Activated T-helper 1 cell treated with anti-CD3 and anti-CD28 coated beads, Interleukin-2, amount 50 U/mL, for 16 hours (primary cell): ENCODE data around the gene ABCD3.
"Not testable (repeated sequence)": the region's sequence is repeated elsewhere in the genome, so short reads cannot be mapped to it uniquely, and the experiment has no call there.

Source experiments
- DNase-seq, 2 donors: peaks; one replicate each; pipeline ENCODE4 v3.0.0-alpha.2; 2020; ENCODE audit warnings: low read depth in 1 of 2, low spot score in 1 of 2

Gene ABCD3

GRCh38 chr1:94544706-94545490, 126.7 kb downstream of the ABCD3 start:
- no peak for DNase-seq

GRCh38 chr1:94549706-94550105, 131.5 kb downstream of the ABCD3 start:
- DNase-seq, result no peak

GRCh38 chr1:94550396-94550795, 132.2 kb downstream of the ABCD3 start:
- no peak for DNase-seq

DNA sequence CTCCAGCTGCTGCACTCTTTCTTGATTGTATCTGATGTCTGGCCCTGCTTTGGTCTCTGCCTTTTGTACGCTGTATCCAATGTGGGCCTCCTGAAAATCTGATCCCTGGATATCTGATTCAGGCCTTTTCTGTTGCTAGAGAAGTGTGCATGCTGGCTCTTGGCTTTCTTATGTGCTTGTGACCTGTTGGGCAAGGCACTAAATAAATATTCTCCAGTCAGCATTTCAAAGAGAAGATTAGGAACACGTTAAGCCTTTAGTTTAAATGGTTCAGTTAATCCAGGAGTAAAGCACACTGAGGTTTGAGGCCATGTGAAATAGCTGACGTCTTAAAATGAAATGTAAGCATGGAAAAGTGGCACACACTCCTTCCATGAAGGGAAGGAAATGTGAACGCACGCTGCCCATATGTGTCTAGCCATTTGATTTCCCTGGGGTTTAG, 132.6 kb downstream of the ABCD3 start:
- DNase-seq, result no peak

- DNase-seq, result no peak
Measured at GRCh38 chr1:94551449-94551848, 133.3 kb downstream of the ABCD3 start.

GRCh38 chr1:94552071-94552586, 133.9 kb downstream of the ABCD3 start:
- no peak for DNase-seq

- DNase-seq, result no peak
Measured at GRCh38 chr1:94553323-94553730, 135.1 kb downstream of the ABCD3 start.

DNA sequence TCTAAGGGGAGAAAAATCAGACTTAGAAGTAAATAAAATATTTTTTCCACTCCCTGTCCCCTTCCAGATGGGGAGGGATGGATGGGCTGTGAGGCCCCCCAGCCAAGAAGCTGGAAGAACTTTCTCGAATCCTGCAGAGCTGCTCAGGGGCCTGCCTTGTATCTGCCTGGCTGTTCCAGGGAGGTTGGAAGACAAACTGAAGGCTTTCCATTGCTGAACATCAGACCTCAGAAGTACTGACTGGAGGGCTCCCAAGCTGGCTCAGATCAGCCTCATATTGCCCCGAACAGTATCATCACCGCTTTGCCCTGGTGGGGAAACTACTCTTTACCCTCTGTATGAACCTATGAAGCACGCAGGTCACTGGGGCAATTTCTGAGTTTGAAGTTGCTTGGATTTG, 135.7 kb downstream of the ABCD3 start:
- no peak for DNase-seq

DNA sequence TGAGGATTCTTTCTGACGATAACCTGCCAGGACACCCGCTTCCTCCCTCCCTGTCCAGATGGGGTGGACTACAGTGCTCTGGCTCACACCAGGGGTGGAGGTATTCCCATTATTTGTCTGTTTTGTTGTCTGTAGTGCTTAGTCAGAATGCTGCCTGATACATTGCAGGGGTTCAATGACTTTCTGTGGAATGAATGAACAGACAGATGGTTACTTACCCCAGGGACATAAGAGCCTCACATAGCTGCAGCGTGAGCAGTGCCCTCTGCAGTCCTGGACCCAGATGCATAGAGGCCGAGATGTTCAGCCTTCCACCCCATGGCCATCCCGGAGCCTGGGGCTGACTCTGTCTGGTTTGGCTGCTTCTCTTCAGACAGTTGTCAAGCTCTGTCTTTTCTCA, 136.4 kb downstream of the ABCD3 start:
- no peak for DNase-seq

DNA sequence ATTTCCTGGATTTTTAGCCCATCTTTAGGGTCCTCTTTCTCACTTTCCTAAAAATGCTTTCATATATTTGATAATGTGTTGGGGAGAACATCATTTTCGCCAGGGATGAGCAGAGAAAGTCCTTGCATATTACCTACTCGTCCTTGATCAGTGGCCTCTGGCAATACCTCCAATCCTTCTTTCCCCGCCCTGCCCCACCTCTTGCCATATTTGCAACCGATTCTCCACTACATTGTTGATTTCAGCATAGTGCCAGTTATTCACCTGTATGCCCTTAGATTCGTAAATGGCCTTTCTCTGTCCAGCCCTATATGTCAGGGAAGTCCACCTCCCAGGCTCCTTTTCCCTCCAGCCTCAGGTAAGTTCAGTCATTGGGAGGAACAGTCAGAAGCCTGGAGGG, 136.9 kb downstream of the ABCD3 start:
- no peak for DNase-seq

- no peak for DNase-seq
Measured at GRCh38 chr1:94559921-94560320, 141.7 kb downstream of the ABCD3 start.

DNA sequence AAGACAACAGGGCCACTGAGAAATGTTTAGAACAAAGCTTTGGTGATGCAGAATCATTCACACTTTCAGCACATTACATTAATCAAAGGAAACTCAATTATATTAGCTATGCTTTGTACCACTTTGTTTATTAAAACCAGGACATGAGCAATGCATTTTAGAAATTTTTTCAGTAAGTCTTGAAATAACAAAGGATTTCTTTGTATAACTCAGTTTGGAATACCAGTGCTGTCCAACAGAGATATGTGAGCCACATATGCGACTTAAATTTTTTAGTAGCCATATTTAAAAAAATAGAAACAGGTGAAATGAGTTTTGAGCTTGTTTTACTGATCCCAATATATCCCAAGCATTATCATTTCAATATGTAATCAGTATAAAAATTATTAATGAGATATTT, 142.1 kb downstream of the ABCD3 start:
- no peak for DNase-seq

GRCh38 chr1:94562519-94563260, 144.5 kb downstream of the ABCD3 start:
- no peak for DNase-seq

GRCh38 chr1:94565901-94566300, 147.7 kb downstream of the ABCD3 start:
- DNase-seq, result no peak

- not testable (repeated sequence) for DNase-seq
Measured at GRCh38 chr1:94566436-94566835, 148.2 kb downstream of the ABCD3 start.

- not testable (repeated sequence) for DNase-seq
Measured at GRCh38 chr1:94567975-94568607, 149.9 kb downstream of the ABCD3 start.
